GM12878 (cell line): ENCODE data around the gene USH1C. TPM values are rescaled to one million over a fixed set of nuclear protein-coding genes. Genes with fewer than 3 reads are reported as not detected.

ENCODE experiments used
- ATAC-seq: fragments of 200-7000 bp; cut with Tn5 transposase; 3 replicates; pipeline ENCODE4 v1.9.1; 2020; ENCODE audit warnings: mild to moderate bottlenecking, moderate library complexity
- BruUV-seq: library from RNA; stranded (reverse); fragments of 400-500 nt; replicated peaks from 2 replicates; lab custom pipeline; 2021; lab: Mats Ljungman, UMichigan
- CTCF ChIA-PET: fragments of 300-600 bp; sonication (Branson Sonifier 250); formaldehyde crosslinking; extraction: SDS; loops from one replicate; lab custom pipeline; 2021; ENCODE audit warnings: inconsistent platforms; lab: Yijun Ruan, JAX
- POLR2A ChIA-PET: fragments of 350-600 bp; formaldehyde crosslinking; extraction: SDS; loops from one replicate; lab custom pipeline; 2021; ENCODE audit warnings: inconsistent platforms; lab: Charles Lee
- RAD21 ChIA-PET: fragments of 300-600 bp; sonication (Branson Sonifier 250); formaldehyde crosslinking; loops from one replicate; lab custom pipeline; 2023; ENCODE audit warnings: antibody characterized with exemption; ENCODE audit not compliant: unreplicated experiment; lab: Charles Lee
- SMC1A ChIA-PET: fragments of 300-600 bp; sonication (Branson Sonifier 250); formaldehyde crosslinking; loops from one replicate; lab custom pipeline; 2023; ENCODE audit not compliant: unreplicated experiment, uncharacterized antibody; lab: Charles Lee
- DNase-seq: peaks from one replicate; pipeline ENCODE4 v3.0.0-alpha.2; 2011; ENCODE audit warnings: low read depth, low spot score
- FAIRE-seq: peaks from 3 replicates; lab custom pipeline; 2011; peaks lifted over from hg19 to GRCh38; lab: Jason Lieb, UNC
- H2AFZ ChIP-seq: 2 replicates; pipeline ENCODE4 v1.6.0; 2011; ENCODE audit warnings: low read depth, low read length, control low read depth; ENCODE audit not compliant: control insufficient read depth
- H3K27ac ChIP-seq: 2 replicates; pipeline ENCODE4 v1.5.1; 2011; ENCODE audit warnings: control low read depth; ENCODE audit not compliant: control insufficient read depth, insufficient read depth
- H3K27me3 ChIP-seq, 2 experiments: replicated peaks in 1 of 2; 2 replicates each; pipeline versions ENCODE4 v1.6.0 to v1.6.1; 2011; ENCODE audit warnings: low read length in 1 of 2; ENCODE audit not compliant: control insufficient read depth in 2 of 2, insufficient read depth in 2 of 2
- H3K36me3 ChIP-seq, 2 experiments: 2 replicates each; pipeline ENCODE4 v1.5.1; 2011; ENCODE audit warnings: low read length in 1 of 2; ENCODE audit not compliant: control insufficient read depth in 2 of 2, insufficient read depth in 2 of 2
- H3K4me1 ChIP-seq: 2 replicates; pipeline ENCODE4 v1.6.1; 2011; ENCODE audit warnings: mild to moderate bottlenecking, low read length, moderate library complexity, mixed read lengths; ENCODE audit not compliant: control insufficient read depth, insufficient read depth
- H3K4me2 ChIP-seq: 2 replicates; pipeline ENCODE4 v1.6.0; 2011; ENCODE audit warnings: control low read depth; ENCODE audit not compliant: control insufficient read depth, insufficient read depth
- H3K4me3 ChIP-seq: fragments of 200-600 bp; sonication (generic); 2 replicates; pipeline ENCODE4 v1.5.1; 2016
- H3K79me2 ChIP-seq: 2 replicates; pipeline ENCODE4 v1.6.0; 2011; ENCODE audit warnings: low read length; ENCODE audit not compliant: control insufficient read depth, insufficient read depth
- H3K9ac ChIP-seq: 2 replicates; pipeline ENCODE4 v1.8.0; 2011; ENCODE audit warnings: low read length, control low read depth, mixed read lengths; ENCODE audit not compliant: control insufficient read depth, insufficient read depth
- H3K9me3 ChIP-seq: replicated peaks from 3 replicates; pipeline ENCODE4 v1.5.1; 2011; ENCODE audit warnings: mild to moderate bottlenecking, low read length; ENCODE audit not compliant: control insufficient read depth, insufficient read depth
- H4K20me1 ChIP-seq: 2 replicates; pipeline ENCODE4 v1.6.0; 2011; ENCODE audit not compliant: control insufficient read depth, insufficient read depth
- ASH2L ChIP-seq: fragments of 300-600, 200-600 bp; sonication (generic); IDR thresholded peaks from 2 replicates; pipeline ENCODE4 v1.6.1; 2017; ENCODE audit warnings: low read depth, mild to moderate bottlenecking, borderline replicate concordance
- ATF2 ChIP-seq: IDR thresholded peaks from 2 replicates; pipeline ENCODE4 v1.6.1; 2012; ENCODE audit warnings: low read length, inconsistent platforms
- BACH1 ChIP-seq: fragments of 450-650 bp; IDR thresholded peaks from 2 replicates; pipeline ENCODE4 v1.6.1; 2017; ENCODE audit warnings: mild to moderate bottlenecking, borderline replicate concordance
- EED ChIP-seq: sonication (generic); IDR thresholded peaks from 2 replicates; pipeline ENCODE4 v1.6.1; 2016; ENCODE audit warnings: antibody characterized with exemption, low read depth
- EP300 ChIP-seq, 2 experiments: fragments of 150-350 bp in 1 of 2; IDR thresholded peaks; 2 replicates each; pipeline ENCODE4 v1.6.1; 2011 to 2012; ENCODE audit warnings: low read depth in 2 of 2, low read length in 2 of 2, borderline replicate concordance in 1 of 2, improper control_type of control experiment in 1 of 2, inconsistent platforms in 1 of 2; ENCODE audit not compliant: control insufficient read depth in 1 of 2
- EZH2 ChIP-seq: IDR thresholded peaks from 2 replicates; pipeline ENCODE4 v1.6.1; 2012; ENCODE audit warnings: low read depth, mild to moderate bottlenecking, control low read depth, inconsistent platforms, low read length, borderline replicate concordance; ENCODE audit not compliant: control insufficient read depth
- RAD21 ChIP-seq: IDR thresholded peaks from 2 replicates; pipeline ENCODE4 v1.6.1; 2011; ENCODE audit warnings: mild to moderate bottlenecking, low read depth, low read length, moderate library complexity; ENCODE audit not compliant: insufficient read depth
- RCOR1 ChIP-seq: conservative IDR thresholded peaks from 2 replicates; pipeline ENCODE4 v1.6.1; 2012; ENCODE audit warnings: low read depth, low read length, improper control_type of control experiment
- ZNF274 ChIP-seq: IDR thresholded peaks from one replicate; pipeline ENCODE4 v1.8.0; 2011; ENCODE audit not compliant: insufficient read length, insufficient read depth
- WGBS: methylation state at CpG from one replicate; pipeline ENCODE4 v1.1.6; 2016; ENCODE audit warnings: low lambda C conversion rate; ENCODE audit not compliant: insufficient replicate concordance, insufficient coverage; ENCODE audit errors: missing lambda C conversion rate; 5-methylcytosine and 5-hydroxymethylcytosine counted together
- in situ Hi-C: fragments of 300-500 bp; cut with MboI; formaldehyde crosslinking; loops from 9 replicates; pipeline ENCODE4 v1.14.3; 2018; ENCODE audit warnings: mixed read lengths
- intact Hi-C: fragments of 100-400 bp; cut with micrococcal nuclease; formaldehyde crosslinking; loops from one replicate; pipeline ENCODE4 v1.14.2; 2022; ENCODE audit not compliant: unreplicated experiment
- polyA plus RNA-seq, 11 experiments: library from polyadenylated mRNA; depleted of rRNA in 4 of 11; unstranded in 6 of 11; stranded (reverse) in 5 of 11; fragments of >200 nt; fragmentation: Nextera tagmentation in 4 of 11; fragmentation: Illumina TruSeq in 1 of 11; extraction: Ambion mirVana in 4 of 11; extraction: Trizol in 1 of 11; gene quantifications; 1 replicate in 1 of 11; 2 replicates in 10 of 11; pipeline versions ENCODE4 v1.2.1 to v1.2.3, GENCODE V29; 2011 to 2016; ENCODE audit warnings: inconsistent platforms in 2 of 11, missing spikeins in 2 of 11, low read depth in 1 of 11
- total RNA-seq, 4 experiments: library from RNA; depleted of rRNA in 3 of 4; stranded (reverse); fragments of >200 nt in 3 of 4; fragmentation: Illumina TruSeq in 1 of 4; extraction: Trizol in 1 of 4; gene quantifications; 2 replicates each; pipeline versions ENCODE4 v1.2.1 to v1.2.3, GENCODE V29; 2013 to 2021
- TF ChIP-seq, protein P1 (sequence below): fragments of 450-650 bp; IDR thresholded peaks from 2 replicates; pipeline ENCODE4 v1.6.1; 2017; ENCODE audit warnings: low read depth, mild to moderate bottlenecking, moderate library complexity
- TF ChIP-seq, protein P2 (sequence below): IDR thresholded peaks from 2 replicates; pipeline ENCODE4 v1.6.1; 2011; ENCODE audit warnings: borderline replicate concordance, low read depth, mild to moderate bottlenecking, moderate library complexity, mixed read lengths, low read length; ENCODE audit not compliant: insufficient read depth; ENCODE audit errors: extremely low read length

Gene USH1C
- total and polyA plus RNA-seq, 10 of the 15 experiments (the other 5 are each of a cell fraction or from before 2014, with no cell fraction given) = not detected

GRCh38 chr11:17593466-17594245 is 49.4 kb upstream of the USH1C start:
- RAD21 ChIA-PET = no interaction called here
- Histone ChIP-seq H3K27ac (no peak overlapping the region), H3K36me3 (no peaks in the 10 kb centered on the region), H3K27me3 (no peaks in the 10 kb centered on the region; a peak in 2 of 4 replicates), H3K9me3 (no peaks in the 10 kb centered on the region; the same call in 2 of the 3 replicates), H3K4me3 (no peak overlapping the region), H3K79me2 (no peaks in the 10 kb centered on the region), H3K4me1 (no peaks in the 10 kb centered on the region), H3K4me2 (no peak overlapping the region), H4K20me1 (peaks cover 2% of the 10 kb centered on the region; the same call in 1 of the 2 replicates)
- whole genome bisulfite sequencing = 7% methylated on average over 9 of the region's 9 CpGs
- POLR2A ChIA-PET = no interaction called here
- no peak for DNase-seq
- intact Hi-C loops = no loop called here
- in situ Hi-C loops = no loop called here
- no peak for FAIRE-seq
- CTCF ChIA-PET = interaction anchor here (0.7 kb wide), 1 partner anchor 85 kb away, joined by 3 read pairs; no protein-coding TSS in a partner anchor
- no TSS peak for BruUV-seq
- TF ChIP-seq RCOR1 (no peak), EED (no peak)
- TF ChIP-seq, all 136 proteins: peak for 0
- Histone ChIP-seq H2AFZ (no peak overlapping the region), H3K9ac (no peak overlapping the region)
- SMC1A ChIA-PET = no interaction called here
- ATAC-seq = no peak

DNA sequence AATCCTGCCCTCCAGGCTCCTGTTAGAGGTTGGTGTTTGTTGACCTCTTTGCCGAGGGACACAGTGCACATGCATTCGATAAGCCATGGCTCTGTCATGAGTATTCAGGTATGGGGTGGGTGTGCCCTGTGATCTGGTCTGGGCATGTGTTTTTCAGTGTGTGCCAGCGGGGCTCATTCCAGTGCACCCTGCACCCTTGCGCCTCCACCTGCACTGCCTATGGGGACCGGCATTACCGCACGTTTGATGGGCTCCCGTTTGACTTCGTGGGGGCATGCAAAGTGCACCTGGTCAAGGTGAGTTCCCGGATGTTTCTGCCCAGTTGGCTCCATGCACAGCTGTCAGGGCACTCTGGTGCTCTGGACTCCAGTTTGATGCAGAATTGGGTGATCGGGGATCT is 47.1 kb upstream of the USH1C start:
- ATAC-seq (no peak), DNase-seq (no peak), FAIRE-seq (no peak)
- CTCF ChIA-PET = interaction anchor here (1.7 kb wide), 1 partner anchor 140 kb away, joined by 3 read pairs; no protein-coding TSS in a partner anchor
- WGBS = 42% methylated on average over 11 of the region's 11 CpGs
- no peaks in the 10 kb centered on the region for H3K79me2 ChIP-seq
- no peak overlapping the region for H3K9ac ChIP-seq
- H4K20me1 ChIP-seq = peaks cover 2% of the 10 kb centered on the region; the same call in 1 of the 2 replicates
- H3K4me3 ChIP-seq = no peak overlapping the region
- no peak overlapping the region for H3K27ac ChIP-seq
- no peak overlapping the region for H3K4me2 ChIP-seq
- SMC1A ChIA-PET = no interaction called here
- RAD21 ChIA-PET = no interaction called here
- in situ Hi-C loops (no loop called here), intact Hi-C loops (no loop called here)
- H3K27me3 ChIP-seq = no peaks in the 10 kb centered on the region; a peak in 2 of 4 replicates
- no peak overlapping the region for H2AFZ ChIP-seq
- H3K4me1 ChIP-seq = no peaks in the 10 kb centered on the region
- POLR2A ChIA-PET = no interaction called here
- BruUV-seq = no TSS peak
- H3K36me3 ChIP-seq = no peaks in the 10 kb centered on the region
- H3K9me3 ChIP-seq = no peaks in the 10 kb centered on the region; the same call in 2 of the 3 replicates
- TF ChIP-seq EP300 (IDR thresholded peaks at IDR 0.05; ENCODE audit: borderline replicate concordance in 1 of 2, control insufficient read depth in 1 of 2, low read depth in 2 of 2, low read length in 2 of 2) (no peak), ZNF274 (no peak), RAD21 (no peak), EZH2 (no peak), BACH1 (no peak), ASH2L (no peak), ATF2 (no peak)
- TF ChIP-seq, protein P1, sequence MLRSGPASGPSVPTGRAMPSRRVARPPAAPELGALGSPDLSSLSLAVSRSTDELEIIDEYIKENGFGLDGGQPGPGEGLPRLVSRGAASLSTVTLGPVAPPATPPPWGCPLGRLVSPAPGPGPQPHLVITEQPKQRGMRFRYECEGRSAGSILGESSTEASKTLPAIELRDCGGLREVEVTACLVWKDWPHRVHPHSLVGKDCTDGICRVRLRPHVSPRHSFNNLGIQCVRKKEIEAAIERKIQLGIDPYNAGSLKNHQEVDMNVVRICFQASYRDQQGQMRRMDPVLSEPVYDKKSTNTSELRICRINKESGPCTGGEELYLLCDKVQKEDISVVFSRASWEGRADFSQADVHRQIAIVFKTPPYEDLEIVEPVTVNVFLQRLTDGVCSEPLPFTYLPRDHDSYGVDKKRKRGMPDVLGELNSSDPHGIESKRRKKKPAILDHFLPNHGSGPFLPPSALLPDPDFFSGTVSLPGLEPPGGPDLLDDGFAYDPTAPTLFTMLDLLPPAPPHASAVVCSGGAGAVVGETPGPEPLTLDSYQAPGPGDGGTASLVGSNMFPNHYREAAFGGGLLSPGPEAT = no peak
- TF ChIP-seq, protein P2, sequence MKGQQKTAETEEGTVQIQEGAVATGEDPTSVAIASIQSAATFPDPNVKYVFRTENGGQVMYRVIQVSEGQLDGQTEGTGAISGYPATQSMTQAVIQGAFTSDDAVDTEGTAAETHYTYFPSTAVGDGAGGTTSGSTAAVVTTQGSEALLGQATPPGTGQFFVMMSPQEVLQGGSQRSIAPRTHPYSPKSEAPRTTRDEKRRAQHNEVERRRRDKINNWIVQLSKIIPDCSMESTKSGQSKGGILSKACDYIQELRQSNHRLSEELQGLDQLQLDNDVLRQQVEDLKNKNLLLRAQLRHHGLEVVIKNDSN = no peak
